Middle frontal gyrus (tissue), 1 donor: ENCODE results near the gene KRTAP6-3.

ENCODE experiments used
- DNase-seq: peaks from one replicate; pipeline ENCODE4 v3.0.0-alpha.2; 2015; ENCODE audit warnings: low spot score; ENCODE audit errors: extremely low spot score

Gene KRTAP6-3

DNA sequence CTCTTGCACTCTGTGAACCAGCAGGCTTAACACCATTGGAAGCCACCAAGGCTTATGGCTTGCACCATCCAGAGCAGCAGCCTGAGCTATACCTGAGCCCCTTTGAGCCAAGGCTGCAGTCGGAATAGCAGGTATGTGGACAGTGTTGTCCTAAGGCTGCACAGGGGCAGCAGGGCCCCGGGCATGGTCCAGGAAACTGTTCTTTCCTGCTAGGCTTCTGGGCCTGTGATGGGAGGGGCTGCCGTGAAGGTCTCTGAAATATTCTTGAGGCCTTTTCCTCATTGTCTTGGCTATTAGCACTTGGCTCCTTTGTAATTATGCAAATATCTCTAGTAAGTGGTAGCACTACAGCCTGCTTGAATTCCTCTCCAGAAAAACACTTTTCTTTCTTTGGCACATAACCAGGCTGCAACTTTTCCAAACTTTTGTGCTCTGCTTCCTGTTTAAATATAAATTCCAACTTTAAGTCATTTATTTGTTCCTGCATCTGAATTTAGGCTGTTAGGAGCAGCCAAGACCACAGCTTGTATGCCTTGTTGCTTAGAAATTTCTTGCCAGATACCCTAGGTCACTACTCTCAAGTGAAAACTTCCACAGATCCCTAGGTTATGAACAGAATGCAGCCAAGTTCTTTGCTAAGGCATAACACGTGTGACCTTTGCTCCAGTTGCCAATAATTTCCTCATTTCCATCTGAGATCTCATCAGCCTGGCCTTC is 33.4 kb downstream of the KRTAP6-3 start:
- no peak for DNase-seq

- no peak for DNase-seq
Measured at GRCh38 chr21:30628109-30628508, 35.9 kb downstream of the KRTAP6-3 start.

DNA sequence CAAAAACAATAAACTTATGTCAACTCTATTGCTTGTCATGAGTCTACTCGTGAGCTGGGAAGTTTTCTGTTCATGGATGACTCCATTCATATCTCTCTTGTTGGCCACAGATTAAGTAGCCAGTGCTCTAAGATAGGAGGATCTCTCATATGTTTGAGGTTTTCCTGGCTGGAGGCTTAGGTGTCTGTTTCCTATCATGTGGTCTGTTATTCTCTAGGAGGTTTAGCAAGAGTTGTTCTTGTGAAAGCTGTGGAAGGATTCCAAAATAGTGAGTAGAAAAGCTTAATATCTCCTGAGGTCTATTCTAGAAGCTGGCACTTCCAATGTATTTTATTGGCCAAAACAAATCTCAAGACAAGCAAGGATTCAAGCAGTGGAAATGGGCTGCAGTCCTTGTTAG is 37.0 kb downstream of the KRTAP6-3 start:
- DNase-seq = no peak

GRCh38 chr21:30634906-30635305 is 42.7 kb downstream of the KRTAP6-3 start, which contains the start of gene KRTAP20-2:
Gene KRTAP20-2 (plus strand): TSS chr21:30635206. CDS start chr21:30635264, 58 bp downstream.
- no peak for DNase-seq

DNA sequence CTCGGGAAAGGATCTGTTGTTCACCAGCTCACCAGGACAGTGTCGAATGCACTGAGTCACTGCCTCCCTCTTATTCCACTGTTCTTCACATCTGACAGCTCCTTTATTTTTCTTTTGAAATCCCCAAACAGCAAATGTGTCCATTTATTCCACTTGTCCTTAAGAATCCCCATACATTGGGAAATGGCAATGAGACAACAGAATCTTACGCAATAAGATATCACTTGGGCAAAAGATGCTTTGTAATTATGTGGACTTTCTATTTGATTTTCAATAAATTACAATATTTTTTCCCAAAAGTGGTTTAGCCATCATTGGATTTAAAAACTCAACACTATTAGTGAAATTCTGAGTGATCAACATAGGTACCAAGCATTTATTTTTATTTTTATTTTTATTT is 46.4 kb downstream of the KRTAP6-3 start:
- no peak for DNase-seq

- no peak for DNase-seq
Measured at GRCh38 chr21:30642564-30642963, 50.3 kb downstream of the KRTAP6-3 start, which contains the start of gene KRTAP20-3. Gene KRTAP20-3 (plus strand): TSS chr21:30642864.
